Measurements from ENCODE around the gene TARP.
A peak's percentile ranks its signal among the peaks of the same experiment; 100 is the strongest.

TARP gene

GRCh38 chr7:38273286-38273995 is at the start of gene TARP:
TSS of gene TARP (minus strand) at chr7:38273636.
- no peak for DNase-seq (ENCODE audit: low spot score)

- DNase-seq (ENCODE audit: low spot score) = no peak
Measured at GRCh38 chr7:38323156-38323555, 49.7 kb upstream of the TARP start.

DNA sequence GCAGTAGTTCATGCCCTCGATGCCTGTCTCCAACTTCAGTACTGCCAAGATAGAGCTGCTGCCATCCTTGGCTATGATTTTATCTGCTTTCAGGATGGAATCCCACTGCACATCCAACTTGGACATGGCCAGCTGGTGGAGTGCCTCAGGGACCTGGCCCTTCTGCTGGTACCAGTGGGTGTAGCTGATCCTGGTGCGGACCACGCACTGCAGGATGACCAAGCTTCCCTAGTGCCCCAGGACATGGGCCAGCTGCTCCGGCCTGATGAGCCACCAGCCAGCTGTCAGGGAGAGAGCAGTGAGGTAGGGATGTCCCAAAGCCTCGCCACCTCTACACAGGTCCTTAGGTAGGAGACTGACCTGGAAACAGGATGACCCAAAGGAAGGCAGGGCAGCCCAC is 49.0 kb upstream of the TARP start:
- DNase-seq (ENCODE audit: low spot score) = no peak

- DNase-seq (ENCODE audit: low spot score) = no peak
Measured at GRCh38 chr7:38321967-38322366, 48.5 kb upstream of the TARP start.

DNA sequence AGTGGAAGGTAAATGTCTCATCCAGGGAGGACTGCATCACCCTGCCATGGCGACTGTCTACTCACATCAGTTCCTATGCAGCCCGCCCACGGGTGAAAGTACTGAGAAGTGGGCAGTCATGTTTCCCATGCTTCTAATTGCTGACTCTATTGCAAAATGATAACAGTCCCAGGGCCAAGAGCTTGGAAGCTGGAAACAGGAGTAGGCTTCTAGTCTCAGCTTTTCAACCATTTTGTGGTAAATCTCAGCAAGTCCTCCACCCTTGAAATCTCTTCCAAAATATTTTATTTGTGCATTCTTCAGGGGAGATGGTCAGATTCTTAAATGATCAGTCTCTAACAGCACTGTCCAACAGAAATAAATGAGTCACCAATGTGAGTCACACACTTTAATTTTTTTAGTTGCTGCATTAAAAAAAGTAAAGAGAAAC is 48.1 kb upstream of the TARP start:
- no peak for DNase-seq (ENCODE audit: low spot score)

- no peak for DNase-seq (ENCODE audit: low spot score)
Measured at GRCh38 chr7:38321050-38321449, 47.6 kb upstream of the TARP start.

DNA sequence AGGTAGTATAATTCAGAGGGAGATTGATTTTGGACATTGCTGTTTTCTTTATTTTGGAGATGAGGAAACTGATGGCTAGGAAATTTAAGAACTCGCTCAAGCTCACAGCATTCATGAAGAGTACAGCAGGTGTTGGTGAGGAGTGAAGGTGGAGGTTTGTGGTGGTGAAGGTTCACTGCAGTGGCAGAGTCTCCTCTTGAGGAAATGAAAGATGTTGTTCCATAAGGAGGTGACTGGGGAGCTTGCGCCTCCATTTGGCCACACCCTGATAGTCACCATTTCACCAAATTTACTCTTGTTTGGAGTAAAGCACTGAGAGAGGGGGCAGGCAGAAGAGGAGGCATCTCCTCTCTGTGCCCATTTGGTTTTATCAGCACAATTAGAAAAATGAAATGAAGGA is 46.4 kb upstream of the TARP start:
- DNase-seq (ENCODE audit: low spot score) = no peak

- peak; percentile 29 for DNase-seq (ENCODE audit: low spot score)
Measured at GRCh38 chr7:38318803-38319416, 45.5 kb upstream of the TARP start.

GRCh38 chr7:38318241-38318640 is 44.8 kb upstream of the TARP start:
- DNase-seq (ENCODE audit: low spot score) = no peak

DNA sequence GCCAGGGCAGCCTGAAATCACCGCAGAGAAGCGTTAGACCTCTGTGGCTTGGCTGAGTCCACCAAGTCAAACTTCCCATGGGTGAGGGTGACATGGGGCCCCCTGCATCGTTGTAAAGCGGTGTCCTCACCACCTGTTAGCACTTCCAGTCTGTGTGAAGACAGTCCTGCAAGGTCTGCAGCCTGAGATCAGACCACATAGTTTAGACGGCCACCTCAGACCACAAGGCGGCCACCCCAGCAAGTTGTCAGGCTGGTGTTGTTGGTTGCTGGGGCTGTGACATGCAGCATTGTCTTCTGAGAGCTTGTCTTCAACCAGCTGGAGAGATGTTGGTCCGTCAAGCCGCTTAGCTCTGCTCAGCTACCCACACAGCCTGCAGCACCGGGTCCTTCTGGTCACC is 44.1 kb upstream of the TARP start:
- DNase-seq (ENCODE audit: low spot score) = no peak

DNA sequence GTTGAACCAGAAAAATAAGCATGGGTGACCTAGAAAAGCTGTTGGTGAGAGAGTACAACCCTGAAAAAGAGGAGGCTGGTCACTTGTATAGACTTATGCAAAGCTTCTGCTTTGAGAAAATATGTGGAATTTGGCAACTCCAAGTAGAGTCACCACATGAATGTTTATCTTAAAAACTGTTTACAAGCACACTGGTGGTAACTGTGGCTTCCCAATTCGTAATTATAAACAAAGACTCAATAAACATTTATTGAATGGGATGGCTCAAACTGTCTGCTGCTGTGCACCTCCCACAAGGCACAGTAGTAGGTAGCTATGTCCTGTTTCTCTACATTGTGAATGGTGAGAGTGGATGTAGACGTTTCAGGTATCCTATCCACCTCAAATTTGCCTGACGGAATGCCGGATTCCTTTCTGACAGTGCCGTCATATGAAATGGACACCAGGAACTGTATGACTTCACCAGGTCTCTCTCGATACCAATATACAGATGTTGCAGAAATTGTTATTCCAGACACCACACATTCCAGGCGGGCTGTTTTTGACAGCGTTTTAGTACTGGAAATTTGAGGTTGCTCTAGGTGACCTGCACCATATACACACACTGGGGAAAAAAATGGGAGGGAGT is 43.4 kb upstream of the TARP start:
- DNase-seq (ENCODE audit: low spot score) = no peak

GRCh38 chr7:38315410-38315809 is 42.0 kb upstream of the TARP start:
- DNase-seq (ENCODE audit: low spot score) = no peak

GRCh38 chr7:38312821-38313220 is 39.4 kb upstream of the TARP start:
- DNase-seq (ENCODE audit: low spot score) = no peak

DNA sequence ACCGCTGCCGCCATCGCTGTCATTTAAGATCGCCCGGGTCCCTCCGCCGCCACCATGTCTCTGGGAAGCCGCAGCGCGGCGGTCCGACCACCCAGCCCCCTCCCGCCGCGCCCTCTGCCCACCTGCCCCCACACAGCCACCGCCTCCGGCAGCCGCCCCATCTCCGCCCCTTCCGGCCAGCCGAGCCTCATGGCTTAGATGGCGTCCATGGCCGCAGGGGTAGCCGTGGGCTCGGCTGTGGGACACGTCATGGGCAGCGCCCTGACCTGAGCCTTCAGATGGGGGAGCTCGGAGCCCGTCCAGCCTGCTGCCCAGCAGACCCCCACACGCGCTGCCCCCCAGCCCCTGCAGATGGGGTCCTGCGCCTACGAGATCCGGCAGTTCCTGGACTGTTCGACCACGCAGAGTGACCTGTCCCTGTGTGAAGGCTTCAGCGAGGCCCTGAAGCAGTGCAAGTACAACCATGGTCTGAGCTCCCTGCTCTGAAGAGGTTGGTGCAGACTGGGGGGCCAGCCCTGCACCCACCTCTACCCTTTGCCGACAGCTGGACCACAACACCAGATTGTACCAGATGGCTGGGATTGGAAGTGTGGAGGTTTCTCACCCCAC is 38.0 kb upstream of the TARP start:
- no peak for DNase-seq (ENCODE audit: low spot score)

- peak; percentile 21 for DNase-seq (ENCODE audit: low spot score)
Measured at GRCh38 chr7:38310591-38311101, 37.2 kb upstream of the TARP start.

- DNase-seq (ENCODE audit: low spot score) = no peak
Measured at GRCh38 chr7:38309555-38309954, 36.1 kb upstream of the TARP start.

DNA sequence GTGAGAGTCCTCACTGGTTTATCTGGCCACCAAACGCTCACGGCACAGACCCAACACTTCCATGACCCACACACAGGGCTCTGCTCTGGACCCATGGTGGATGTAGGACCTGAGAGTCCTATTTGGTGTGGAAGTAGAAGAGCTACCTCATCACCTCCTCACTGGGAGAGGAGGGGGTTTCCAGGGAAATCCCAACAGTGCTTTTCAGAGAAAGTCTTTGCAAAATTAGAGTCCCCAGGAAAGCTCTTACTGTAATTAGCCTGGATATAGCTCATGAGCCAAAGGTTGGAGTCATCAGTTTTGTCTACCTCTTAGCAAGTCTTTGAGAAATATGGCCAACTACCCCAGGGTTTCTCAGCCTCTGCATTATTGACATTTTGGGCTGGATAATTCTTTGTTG is 34.7 kb upstream of the TARP start:
- DNase-seq (ENCODE audit: low spot score) = no peak

- no peak for DNase-seq (ENCODE audit: low spot score)
Measured at GRCh38 chr7:38307640-38308039, 34.2 kb upstream of the TARP start.

DNA sequence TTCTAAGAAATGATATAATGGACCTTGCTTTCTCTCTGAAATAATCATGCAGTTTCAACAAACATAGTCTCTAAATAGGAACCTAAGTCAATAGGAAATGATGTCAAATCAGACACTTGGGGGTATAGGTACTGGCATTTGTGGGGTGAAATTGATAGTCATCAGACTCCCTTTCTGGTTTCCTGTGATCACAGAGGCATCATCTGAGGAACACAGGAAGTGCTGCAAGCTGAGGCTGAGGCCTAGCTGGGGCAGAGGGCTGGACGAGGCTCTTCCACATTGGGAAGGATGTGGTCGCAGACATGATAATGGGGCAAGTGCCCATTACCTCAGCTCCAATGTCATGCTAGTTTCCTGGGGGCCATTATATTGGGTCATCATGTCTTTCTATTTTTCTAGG is 33.5 kb upstream of the TARP start:
- no peak for DNase-seq (ENCODE audit: low spot score)

- DNase-seq (ENCODE audit: low spot score) = no peak
Measured at GRCh38 chr7:38306171-38306570, 32.7 kb upstream of the TARP start.

- DNase-seq (ENCODE audit: low spot score) = no peak
Measured at GRCh38 chr7:38303866-38304265, 30.4 kb upstream of the TARP start.

- DNase-seq (ENCODE audit: low spot score) = no peak
Measured at GRCh38 chr7:38300175-38300574, 26.7 kb upstream of the TARP start.
